Lung (tissue), 12 donors: ENCODE results near the gene LAMC3. TPM values are rescaled to one million over a fixed set of nuclear protein-coding genes. Genes with fewer than 3 reads are reported as not detected.
A peak's percentile ranks its signal among the peaks of the same experiment; 100 is the strongest.

ENCODE experiments used
- ATAC-seq: fragments of 200-7000 bp; cut with Tn5 transposase; one replicate; pipeline ENCODE4 v1.9.1; 2020; ENCODE audit warnings: moderate number of reproducible peaks; ENCODE audit not compliant: insufficient read depth, low FRiP score
- DNase-seq, 3 donors: peaks; one replicate each; pipeline ENCODE4 v3.0.0-alpha.2; 2013 to 2017
- H3K27ac ChIP-seq, 2 donors: one replicate each; pipeline ENCODE4 v1.5.1; 2013; ENCODE audit warnings: mild to moderate bottlenecking in 2 of 2, moderate library complexity in 2 of 2, control low read depth in 1 of 2, inconsistent platforms in 1 of 2, low read depth in 1 of 2, low read length in 1 of 2
- H3K27me3 ChIP-seq, 3 donors: one replicate each; pipeline ENCODE4 v1.5.1; 2013; ENCODE audit warnings: low read length in 2 of 3; ENCODE audit not compliant: control insufficient read depth in 3 of 3, insufficient read depth in 3 of 3
- H3K36me3 ChIP-seq, 4 donors: one replicate each; pipeline ENCODE4 v1.5.1; 2013; ENCODE audit warnings: low read length in 4 of 4, mild to moderate bottlenecking in 1 of 4, moderate library complexity in 1 of 4; ENCODE audit not compliant: control insufficient read depth in 4 of 4, insufficient read depth in 4 of 4
- H3K4me1 ChIP-seq, 5 donors: one replicate each; pipeline ENCODE4 v1.5.1; 2013; ENCODE audit warnings: low read length in 5 of 5, mild to moderate bottlenecking in 2 of 5, moderate library complexity in 1 of 5; ENCODE audit not compliant: control insufficient read depth in 5 of 5, insufficient read depth in 5 of 5
- H3K4me3 ChIP-seq: one replicate; pipeline ENCODE4 v1.5.1; 2013; ENCODE audit warnings: mild to moderate bottlenecking, control low read depth, moderate library complexity
- H3K9ac ChIP-seq, 2 donors: one replicate each; pipeline ENCODE4 v1.5.1; 2013; ENCODE audit warnings: low read length in 2 of 2, control low read depth in 1 of 2; ENCODE audit not compliant: insufficient read depth in 1 of 2
- H3K9me3 ChIP-seq, 4 donors: one replicate each; pipeline ENCODE4 v1.5.1; 2013; ENCODE audit warnings: low read length in 3 of 4, mild to moderate bottlenecking in 1 of 4, moderate library complexity in 1 of 4; ENCODE audit not compliant: control insufficient read depth in 4 of 4, insufficient read depth in 3 of 4
- WGBS, 2 donors: extraction: QIAGEN DNeasy Blood & Tissue Kit; methylation state at CpG; one replicate each; pipeline ENCODE4 v1.1.7; 2013; 5-methylcytosine and 5-hydroxymethylcytosine counted together
- polyA plus RNA-seq, 2 donors: library from polyadenylated mRNA; stranded (reverse); fragments of 200-250 nt; gene quantifications; one replicate each; pipeline ENCODE4 v1.2.1, GENCODE V29; 2013
- total RNA-seq, 2 donors: library from RNA; depleted of rRNA in 1 of 2; stranded (reverse); fragments of >200 nt in 1 of 2; gene quantifications; one replicate each; pipeline ENCODE4 v1.2.1, GENCODE V29; 2014 to 2021
- TF ChIP-seq, protein P1 (sequence below): IDR thresholded peaks from 2 replicates; pipeline ENCODE4 v1.5.1; 2012; ENCODE audit warnings: mild to moderate bottlenecking; ENCODE audit errors: control extremely low read depth, extremely low read depth
- donor health status: control.
- donor health status: control.
- donor health status: Bipolar disorder and iron deficiency.
- donor health status: healthy.
- donor health status: DM: yes; HTN: yes; CAD: no.

The LAMC3 gene
- total and polyA plus RNA-seq, 4 donors = 10.5 to 24.3 (median 14.1) TPM

DNA sequence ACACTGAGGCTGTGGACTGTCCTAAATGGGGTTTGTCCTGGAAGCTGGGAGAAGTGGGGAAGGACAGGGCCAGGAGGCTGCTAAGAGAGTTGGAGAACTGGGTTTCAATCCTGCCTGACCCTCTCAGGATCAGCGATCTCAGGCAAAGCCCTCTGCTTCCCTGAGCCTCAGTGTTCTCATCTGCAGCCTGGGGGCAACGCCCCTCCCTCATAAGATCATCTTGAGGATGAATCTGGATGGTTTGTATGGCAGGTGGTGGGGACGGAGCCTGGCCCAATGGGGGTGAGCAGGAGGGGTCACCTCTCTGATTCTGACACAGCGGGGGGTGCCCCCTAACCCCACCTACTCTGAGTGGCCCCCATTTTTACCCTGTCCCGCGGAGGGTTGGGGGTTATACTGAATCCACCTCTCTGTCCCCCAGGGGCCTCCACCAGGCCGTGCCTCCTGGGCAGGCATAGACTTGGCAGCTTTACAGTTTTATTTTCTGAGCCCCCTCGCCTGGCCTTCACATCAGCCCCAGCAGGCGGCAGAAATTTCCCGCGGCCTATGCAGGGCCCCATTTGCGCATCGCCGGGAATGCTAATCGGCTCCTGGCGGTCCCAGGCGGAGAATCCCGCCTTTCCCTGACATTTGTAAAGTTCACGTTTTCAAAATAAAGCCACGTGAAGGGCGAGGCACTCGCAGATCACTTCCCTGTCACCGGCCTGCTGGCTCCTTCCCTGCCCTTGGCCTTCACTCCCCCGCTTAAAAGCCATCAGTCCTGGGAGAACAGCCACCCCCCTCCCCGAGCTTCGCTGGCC lies 17.8 kb upstream of the LAMC3 start:
- peaks cover 0 to 12% (median 0%) of the 10 kb centered on the region in 3 donors for H3K27me3 ChIP-seq
- peaks cover 0 to 14% (median 0%) of the 10 kb centered on the region in 5 donors for H3K4me1 ChIP-seq
- TF ChIP-seq, protein P1, sequence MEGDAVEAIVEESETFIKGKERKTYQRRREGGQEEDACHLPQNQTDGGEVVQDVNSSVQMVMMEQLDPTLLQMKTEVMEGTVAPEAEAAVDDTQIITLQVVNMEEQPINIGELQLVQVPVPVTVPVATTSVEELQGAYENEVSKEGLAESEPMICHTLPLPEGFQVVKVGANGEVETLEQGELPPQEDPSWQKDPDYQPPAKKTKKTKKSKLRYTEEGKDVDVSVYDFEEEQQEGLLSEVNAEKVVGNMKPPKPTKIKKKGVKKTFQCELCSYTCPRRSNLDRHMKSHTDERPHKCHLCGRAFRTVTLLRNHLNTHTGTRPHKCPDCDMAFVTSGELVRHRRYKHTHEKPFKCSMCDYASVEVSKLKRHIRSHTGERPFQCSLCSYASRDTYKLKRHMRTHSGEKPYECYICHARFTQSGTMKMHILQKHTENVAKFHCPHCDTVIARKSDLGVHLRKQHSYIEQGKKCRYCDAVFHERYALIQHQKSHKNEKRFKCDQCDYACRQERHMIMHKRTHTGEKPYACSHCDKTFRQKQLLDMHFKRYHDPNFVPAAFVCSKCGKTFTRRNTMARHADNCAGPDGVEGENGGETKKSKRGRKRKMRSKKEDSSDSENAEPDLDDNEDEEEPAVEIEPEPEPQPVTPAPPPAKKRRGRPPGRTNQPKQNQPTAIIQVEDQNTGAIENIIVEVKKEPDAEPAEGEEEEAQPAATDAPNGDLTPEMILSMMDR = no peak
- no peak for ATAC-seq
- no peak overlapping the region for H3K9ac ChIP-seq
- 49 to 65% methylated on average over 26 of the region's 26 CpGs for WGBS, 2 donors
- H3K36me3 ChIP-seq = no peaks in the 10 kb centered on the region
- DNase-seq = peak; percentile 43 to 57 (median 49)
- no peaks in the 10 kb centered on the region for H3K9me3 ChIP-seq
- H3K4me3 ChIP-seq = no peak overlapping the region
- no peak overlapping the region for H3K27ac ChIP-seq

DNA sequence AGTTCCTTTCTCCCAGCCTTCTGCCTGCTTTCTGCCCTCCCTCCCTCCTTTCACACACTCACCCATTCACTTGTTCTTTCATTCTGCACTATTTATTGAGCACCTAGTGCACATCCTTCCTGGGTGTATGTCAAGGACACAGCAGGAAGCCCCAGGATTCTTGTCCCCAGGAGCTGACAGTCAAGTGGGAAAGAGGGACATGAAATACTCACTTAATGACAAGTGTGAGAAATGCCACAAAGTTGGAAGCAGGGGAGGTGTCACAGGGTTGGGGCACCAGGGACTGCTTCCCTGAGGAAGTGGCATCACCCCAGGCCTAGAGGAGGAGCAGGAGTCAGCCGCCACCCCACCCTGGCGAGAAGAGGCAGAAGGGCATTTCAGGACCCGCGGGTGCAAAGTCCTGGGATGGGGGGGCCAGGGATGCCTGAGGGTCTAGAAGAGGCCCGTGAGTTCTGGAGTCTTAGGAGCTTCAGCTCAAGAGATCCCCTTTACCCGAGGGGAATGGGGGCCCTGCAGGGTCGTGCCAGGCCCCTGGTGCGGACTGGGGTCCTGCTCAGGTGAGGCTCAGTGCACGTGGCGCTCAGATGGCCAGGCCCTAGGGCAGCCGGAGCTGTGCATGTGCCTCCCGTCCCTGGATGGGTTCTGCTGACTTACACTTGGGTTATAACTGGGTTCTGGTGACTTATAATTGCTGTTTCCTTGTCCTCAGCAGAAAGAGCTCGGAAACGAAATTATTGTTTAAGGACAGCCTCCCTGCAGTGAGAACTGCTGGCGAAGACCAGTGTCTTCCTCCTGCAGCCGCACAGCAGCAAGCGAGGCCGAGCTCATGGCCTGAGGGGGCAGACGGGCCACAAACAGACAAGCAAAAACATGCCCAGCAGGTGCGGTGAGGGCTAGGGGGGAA lies 16.9 kb upstream of the LAMC3 start:
- no peaks in the 10 kb centered on the region for H3K9me3 ChIP-seq
- DNase-seq = no peak

DNA sequence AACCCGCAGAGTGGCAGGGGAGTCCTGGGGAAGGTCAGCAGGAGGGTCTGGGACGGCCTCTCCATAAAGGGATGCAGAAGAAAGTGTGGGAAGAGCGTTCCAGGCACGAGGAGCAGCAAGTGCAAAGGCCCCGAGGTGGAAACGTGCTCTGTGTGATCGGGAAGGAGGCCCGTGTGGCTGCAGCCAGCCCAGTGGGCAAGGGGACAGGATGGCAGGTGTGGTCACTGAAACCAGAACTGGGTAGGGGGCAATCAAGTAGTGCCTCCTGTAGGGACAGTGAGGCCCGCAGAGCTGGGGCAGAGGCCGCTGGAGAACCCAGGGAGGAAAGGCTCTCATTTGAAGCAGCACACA lies 16.3 kb upstream of the LAMC3 start:
- no peak overlapping the region for H3K9ac ChIP-seq
- 86 to 89% methylated on average over 10 of the region's 10 CpGs for WGBS, 2 donors

More for the DNA sequence above, 16.9 kb upstream of the LAMC3 start:
- H3K4me1 ChIP-seq = peaks cover 0 to 14% (median 0%) of the 10 kb centered on the region in 5 donors
- no peak overlapping the region for H3K4me3 ChIP-seq
- no peak for ATAC-seq
- TF ChIP-seq, protein P1 = no peak
- peaks cover 0 to 9% (median 0%) of the 10 kb centered on the region in 3 donors for H3K27me3 ChIP-seq
- H3K9ac ChIP-seq = no peak overlapping the region
- H3K36me3 ChIP-seq = no peaks in the 10 kb centered on the region
- 73 to 75% methylated on average over 20 of the region's 20 CpGs for WGBS, 2 donors
- H3K27ac ChIP-seq = no peak overlapping the region

More for the DNA sequence above, 16.3 kb upstream of the LAMC3 start:
- Histone ChIP-seq H3K36me3 (no peaks in the 10 kb centered on the region), H3K27ac (no peak overlapping the region), H3K4me1 (peaks cover 0 to 14% (median 0%) of the 10 kb centered on the region in 5 donors), H3K9me3 (no peaks in the 10 kb centered on the region), H3K4me3 (no peak overlapping the region), H3K27me3 (peaks cover 0 to 8% (median 0%) of the 10 kb centered on the region in 3 donors)
- TF ChIP-seq, protein P1 = no peak
- DNase-seq (no peak), ATAC-seq (no peak)
